ENCODE data around the gene SSC5D.

- TF ChIP-seq TAF1 (IDR thresholded peaks at IDR 0.05; ENCODE audit: borderline replicate concordance, low read depth, low read length) (no peak), TCF12 (IDR thresholded peaks at IDR 0.05; ENCODE audit: low read depth, low read length) (no peak), MYC (IDR thresholded peaks at IDR 0.05; ENCODE audit: insufficient read depth, insufficient read length, insufficient replicate concordance, low read length, severe bottlenecking) (no peak), POU2F2 (IDR thresholded peaks at IDR 0.05; ENCODE audit: borderline replicate concordance, low read depth, low read length) (no peak)
Measured at GRCh38 chr19:55539090-55539984, 51.1 kb downstream of the SSC5D start.

Data from GM12878 (cell line).